Renal cortical epithelial cell (primary cell): ENCODE data around the gene HSFX3. TPM values are rescaled to one million over a fixed set of nuclear protein-coding genes. Genes with fewer than 3 reads are reported as not detected.
A peak's percentile ranks its signal among the peaks of the same experiment; 100 is the strongest.
"Not testable (repeated sequence)": the region's sequence is repeated elsewhere in the genome, so short reads cannot be mapped to it uniquely, and the experiment has no call there.

Source experiments
- DNase-seq: peaks from one replicate; pipeline ENCODE4 v3.0.0-alpha.2; 2011; ENCODE audit warnings: low read depth
- total RNA-seq: library from RNA; depleted of rRNA; stranded (reverse); fragments of >200 nt; gene quantifications from 2 replicates; pipeline ENCODE4 v1.2.3, GENCODE V29; 2014

The HSFX3 gene
- total RNA-seq, 1 donor from 2014 or later, result not detected

GRCh38 chrX:149545545-149546543 is 3.9 kb downstream of the HSFX3 start:
- not testable (repeated sequence) for DNase-seq

- no peak for DNase-seq
Observed at GRCh38 chrX:149541521-149542047, 8.1 kb downstream of the HSFX3 start.

GRCh38 chrX:149540621-149541520 is 8.9 kb downstream of the HSFX3 start, which contains the start of gene EOLA1:
Gene EOLA1 (plus strand): TSS chrX:149541012. CDS start chrX:149545631, 4,619 bp downstream.
- peak; percentile 92 for DNase-seq

DNA sequence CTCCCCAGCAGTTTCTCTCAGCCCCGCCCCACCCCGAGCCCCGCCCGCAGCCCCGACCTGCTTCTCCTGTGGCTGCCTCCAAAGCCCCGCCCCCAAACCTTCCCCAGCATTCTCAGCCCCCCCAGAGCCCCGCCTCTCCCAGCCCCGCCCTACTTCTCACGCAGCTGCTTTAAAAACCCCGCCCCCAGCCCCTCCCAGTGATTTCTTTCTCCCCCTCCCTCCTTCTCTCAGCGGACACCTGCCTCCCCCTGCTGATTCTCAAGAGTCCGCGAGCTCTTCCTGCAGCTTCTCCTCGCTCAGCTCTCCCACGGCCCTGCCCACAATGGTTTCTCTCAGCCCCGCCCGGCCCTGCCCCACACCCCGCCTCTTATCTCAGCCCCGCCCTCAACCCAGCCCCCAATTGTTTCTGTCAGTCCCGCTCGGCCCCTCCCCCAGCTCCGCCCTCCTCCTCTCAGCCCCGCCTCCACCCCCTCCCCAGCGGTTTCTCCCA is 9.5 kb downstream of the HSFX3 start:
- peak; percentile 54 for DNase-seq

DNA sequence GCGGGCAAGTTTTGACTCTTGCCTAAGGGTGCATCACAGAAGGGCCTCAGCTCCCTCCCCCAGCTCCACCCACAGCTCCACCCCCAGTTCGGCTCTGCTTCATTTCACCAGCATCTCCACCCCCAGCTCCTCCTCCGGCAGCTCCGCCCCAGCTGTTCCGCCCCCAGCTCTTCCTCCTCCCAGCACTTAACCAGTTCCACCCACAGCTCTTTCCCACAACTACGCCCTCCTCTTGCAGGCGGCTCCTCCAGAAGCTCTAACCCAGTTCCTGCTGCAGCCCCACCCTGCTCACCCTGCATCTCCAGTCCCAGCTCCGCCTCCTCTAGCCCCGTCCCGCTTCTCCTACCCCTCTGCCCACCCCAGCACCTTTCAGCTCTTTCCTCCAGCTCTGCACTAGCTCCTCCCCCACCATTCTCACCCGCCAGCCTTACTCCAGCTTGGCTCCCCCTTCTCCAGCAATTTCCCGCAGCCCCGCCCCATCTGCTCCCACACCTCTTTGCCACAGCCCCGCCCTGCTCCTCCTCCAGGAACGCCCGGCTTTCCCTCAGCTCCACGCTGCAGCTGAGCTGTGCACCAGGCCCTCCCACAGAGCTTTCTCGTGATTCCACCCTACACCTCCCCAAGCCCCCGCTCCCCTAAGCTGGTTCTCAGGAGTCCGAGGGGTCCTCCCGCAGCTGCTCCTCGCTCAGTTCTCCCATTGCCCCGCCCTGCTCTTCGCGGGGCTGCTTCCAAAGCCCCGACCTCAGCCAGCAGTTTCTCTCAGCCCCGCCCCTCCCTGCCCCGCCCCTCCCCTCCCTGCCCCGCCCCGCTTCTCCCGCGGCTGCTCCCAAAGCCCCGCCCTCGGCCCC is 10.2 kb downstream of the HSFX3 start:
- DNase-seq, result peak; percentile 91

DNA sequence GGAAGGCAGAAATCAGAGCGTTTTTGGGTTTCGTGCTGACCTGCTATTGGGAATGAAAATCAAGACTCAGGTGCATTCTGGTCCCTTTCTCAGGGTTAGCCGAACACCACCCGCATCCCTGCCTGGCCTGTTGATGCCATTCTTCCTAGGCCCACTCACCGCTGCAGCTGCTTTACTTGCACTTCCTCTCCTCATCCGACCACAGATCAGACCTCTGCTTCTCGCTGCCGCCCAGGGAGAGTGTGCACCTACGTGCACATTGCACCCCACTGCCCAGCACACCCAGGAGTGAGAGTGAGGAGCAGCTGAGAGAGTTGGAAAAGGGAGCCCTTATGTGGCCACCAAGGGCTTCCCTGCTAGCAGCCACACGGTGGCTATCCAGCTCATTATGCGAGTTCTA is 12.2 kb downstream of the HSFX3 start:
- not testable (repeated sequence) for DNase-seq

DNA sequence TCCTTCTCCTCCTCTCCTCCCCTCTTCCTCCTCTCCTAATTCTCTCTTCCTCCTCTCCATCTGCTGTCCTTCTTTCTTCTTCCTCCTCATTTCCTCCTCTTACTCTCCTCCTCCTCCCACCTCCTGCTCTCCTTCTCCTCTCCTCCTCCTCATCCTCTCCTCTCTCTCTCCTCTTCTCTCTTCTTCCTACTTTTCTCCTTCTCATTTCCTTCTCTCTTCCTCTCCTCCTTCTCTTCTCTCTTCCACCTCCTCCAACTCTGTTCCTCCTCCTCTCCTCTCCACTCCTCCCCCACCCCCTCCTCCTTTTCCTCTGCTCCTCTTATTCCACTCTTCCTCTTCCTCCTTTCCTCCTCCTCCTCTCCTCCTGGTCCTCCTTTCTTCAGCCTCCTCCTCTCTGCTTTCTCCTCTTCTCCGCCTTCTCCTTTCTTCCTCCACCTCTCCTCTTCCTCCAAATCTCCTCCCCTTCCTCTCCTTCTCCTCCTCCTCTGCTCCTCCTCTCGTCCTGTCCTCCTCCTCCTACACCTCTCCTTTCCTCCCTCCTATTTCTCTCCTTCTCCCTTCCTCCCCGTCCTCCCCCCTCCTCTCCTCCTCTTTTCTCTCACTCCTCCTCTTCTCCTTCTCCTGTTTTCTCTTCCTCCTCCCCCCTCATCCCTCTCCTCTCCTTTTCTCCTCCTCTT is 14.7 kb downstream of the HSFX3 start:
- not testable (repeated sequence) for DNase-seq

- not testable (repeated sequence) for DNase-seq
Observed at GRCh38 chrX:149533999-149534398, 15.7 kb downstream of the HSFX3 start.

- DNase-seq, result not testable (repeated sequence)
Observed at GRCh38 chrX:149532868-149533267, 16.9 kb downstream of the HSFX3 start.

GRCh38 chrX:149531599-149531998 is 18.1 kb downstream of the HSFX3 start:
- DNase-seq, result no peak

DNA sequence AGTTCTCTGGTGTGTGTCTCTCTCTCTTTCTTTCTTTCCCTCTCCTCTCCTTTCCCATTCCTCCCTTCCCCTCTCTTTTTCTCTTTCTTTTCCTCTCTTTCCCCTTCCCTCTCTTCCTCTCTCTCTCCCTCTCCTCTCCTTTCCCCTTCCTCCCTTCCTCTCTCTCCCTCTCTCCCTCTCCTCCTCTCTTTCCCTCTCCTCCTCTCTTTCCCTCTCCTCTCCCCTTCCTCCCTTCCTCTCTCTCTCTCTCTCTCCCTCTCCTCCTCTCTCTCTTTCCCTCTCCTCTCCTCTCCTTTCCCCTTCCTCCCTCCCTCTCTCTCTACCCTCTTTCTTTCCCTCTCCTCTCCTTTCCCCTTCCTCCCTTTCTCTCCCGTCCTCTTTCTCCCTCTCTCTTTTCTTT is 21.3 kb downstream of the HSFX3 start:
- no peak for DNase-seq

- peak; percentile 32 for DNase-seq
Observed at GRCh38 chrX:149527705-149528104, 22.0 kb downstream of the HSFX3 start.

DNA sequence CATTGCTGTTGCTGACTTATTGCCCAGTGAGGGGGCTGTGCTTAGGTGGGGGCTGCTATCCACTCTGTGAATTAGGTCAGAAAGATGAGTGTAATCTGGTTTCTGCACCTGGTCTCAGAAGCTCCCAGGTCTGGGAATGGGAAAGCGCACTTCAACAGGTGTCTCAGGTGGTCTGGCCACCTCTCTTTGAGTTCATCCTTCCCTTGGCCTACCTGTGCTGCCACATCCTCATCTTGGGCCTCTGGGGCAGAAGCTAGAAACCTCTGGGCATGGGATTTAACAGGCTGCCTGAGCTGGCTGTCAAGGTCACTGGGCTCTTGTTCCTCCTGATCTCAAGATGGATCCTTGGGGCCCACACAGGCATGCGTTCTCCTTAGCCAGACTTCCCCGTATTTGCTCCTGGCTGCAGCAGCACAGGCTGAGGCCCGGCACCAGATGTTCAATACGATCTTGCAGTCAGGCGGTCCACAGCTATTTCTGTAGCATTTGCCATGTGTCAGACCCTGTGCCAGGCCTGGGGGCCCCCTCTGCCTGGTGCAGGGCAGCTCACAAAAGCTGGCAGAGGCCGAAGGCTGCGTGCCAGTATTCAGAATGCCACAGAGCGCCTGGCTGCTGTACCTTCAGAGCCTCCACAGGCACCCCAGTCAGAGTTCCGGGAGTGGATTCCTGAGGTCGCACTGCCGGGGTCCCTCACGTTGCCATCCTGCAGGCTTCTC is 23.2 kb downstream of the HSFX3 start:
- not testable (repeated sequence) for DNase-seq

DNA sequence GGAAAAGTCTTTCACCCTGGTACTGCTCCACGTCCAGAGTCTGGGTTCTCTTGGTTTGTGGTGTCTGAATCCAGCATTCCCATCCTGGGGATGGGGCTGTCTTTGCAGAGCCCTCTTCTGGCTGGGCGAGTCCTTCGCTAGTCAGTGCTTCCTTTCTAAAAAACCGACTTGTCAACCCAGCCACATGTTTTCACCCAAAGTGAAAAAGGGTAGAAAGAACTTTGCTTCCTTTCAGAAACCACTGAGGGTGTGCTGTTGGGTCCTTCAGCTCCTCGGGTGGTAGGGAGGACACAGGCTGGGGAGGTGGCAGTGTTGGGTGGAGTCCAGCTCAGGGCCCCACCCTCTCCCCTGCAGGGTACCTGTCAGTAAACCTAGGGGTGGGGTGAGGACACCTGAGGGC is 23.8 kb downstream of the HSFX3 start:
- not testable (repeated sequence) for DNase-seq

DNA sequence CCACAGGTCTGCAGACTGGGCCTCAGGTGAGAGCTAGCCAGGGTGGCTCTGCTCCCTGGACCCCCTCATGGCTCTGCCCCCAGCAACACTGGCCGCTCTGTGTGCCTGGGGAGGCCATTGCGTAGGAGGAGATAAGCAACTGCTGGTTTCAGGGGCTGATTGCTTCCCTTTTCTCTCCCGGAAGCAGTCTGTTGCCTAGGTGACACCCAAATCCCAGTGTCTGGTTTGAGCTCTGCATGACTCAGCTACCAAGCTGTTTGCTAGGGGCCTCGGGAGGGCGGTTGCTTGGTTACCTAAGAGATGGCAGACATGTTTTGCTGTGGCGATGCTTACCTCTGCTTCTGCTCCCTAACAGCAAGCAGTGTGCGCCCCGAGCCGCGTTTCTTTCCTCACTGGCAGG is 24.3 kb downstream of the HSFX3 start:
- DNase-seq, result peak; percentile 32

GRCh38 chrX:149522916-149523315 is 26.8 kb downstream of the HSFX3 start:
- peak; percentile 64 for DNase-seq

GRCh38 chrX:149521438-149521837 is 28.3 kb downstream of the HSFX3 start:
- DNase-seq, result no peak

DNA sequence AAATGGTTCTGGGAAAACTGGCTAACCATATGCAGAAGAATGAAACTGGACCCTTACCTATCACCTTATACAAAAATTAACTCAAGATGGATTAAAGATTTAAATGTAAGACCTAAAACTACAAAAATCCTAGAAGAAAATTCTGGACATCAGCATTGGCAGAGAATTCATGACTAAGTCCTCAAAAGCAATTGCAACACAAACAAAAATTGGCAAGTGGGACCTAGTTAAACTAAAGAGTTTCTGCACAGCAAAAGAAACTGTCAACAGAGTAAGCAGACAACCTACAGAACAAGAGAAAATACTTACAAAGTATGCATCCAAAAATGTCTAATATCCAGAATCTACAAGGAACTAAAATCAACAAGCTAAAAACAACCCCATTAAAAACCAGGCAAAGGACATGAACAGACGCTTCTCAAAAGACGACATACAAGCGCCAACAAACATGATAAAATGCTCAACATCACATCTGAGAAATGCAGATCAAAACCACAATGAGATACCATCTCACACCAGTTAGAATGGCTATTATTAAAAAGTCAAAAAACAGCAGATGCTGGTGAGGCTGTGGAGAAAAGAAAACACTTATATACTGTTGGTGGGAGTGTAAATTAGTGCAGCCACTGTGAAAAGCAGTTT is 29.0 kb downstream of the HSFX3 start:
- DNase-seq, result not testable (repeated sequence)

GRCh38 chrX:149518236-149518635 is 31.5 kb downstream of the HSFX3 start:
- DNase-seq, result no peak
